Caco-2 (cell line): ENCODE data around the gene PLCB2. TPM values are rescaled to one million over a fixed set of nuclear protein-coding genes. Genes with fewer than 3 reads are reported as not detected.

ENCODE experiments used
- BruUV-seq: library from RNA; stranded (reverse); fragments of 400-500 nt; replicated peaks from 2 replicates; lab custom pipeline; 2021; lab: Mats Ljungman, UMichigan
- CTCF ChIA-PET: fragments of 300-600 bp; sonication (Branson Sonifier 250); formaldehyde crosslinking; loops from one replicate; lab custom pipeline; 2022; ENCODE audit warnings: antibody characterized with exemption; lab: Charles Lee
- POLR2A ChIA-PET: fragments of 300-600 bp; sonication (Branson Sonifier 250); formaldehyde crosslinking; loops from one replicate; lab custom pipeline; 2022; ENCODE audit warnings: antibody characterized with exemption; lab: Charles Lee
- DNase-seq, 2 experiments: peaks; one replicate each; pipeline versions ENCODE4 v3.0.0 to v3.0.0-alpha.2; 2020 to 2022
- H3K27me3 ChIP-seq: replicated peaks from 2 replicates; pipeline ENCODE4 v1.6.0; 2011; ENCODE audit warnings: low read length; ENCODE audit not compliant: control insufficient read depth, insufficient read depth
- H3K36me3 ChIP-seq: 2 replicates; pipeline ENCODE4 v1.5.1; 2011; ENCODE audit warnings: low read length; ENCODE audit not compliant: control insufficient read depth, insufficient read depth
- H3K4me1 ChIP-seq: fragments of 250-450 bp; sonication (Bioruptor Pico); 2 replicates; pipeline ENCODE4 v1.5.1; 2020; ENCODE audit warnings: mild to moderate bottlenecking
- H3K4me3 ChIP-seq: 2 replicates; pipeline ENCODE4 v1.5.1; 2011; ENCODE audit warnings: low read depth, mild to moderate bottlenecking, control low read depth, low read length
- H3K9me3 ChIP-seq: fragments of 250-450 bp; sonication (Bioruptor Pico); 2 replicates; pipeline ENCODE4 v1.5.1; 2020; ENCODE audit warnings: mild to moderate bottlenecking, moderate library complexity
- H3K27ac Mint-ChIP-seq: one replicate; pipeline ENCODE4 v1.8.0; 2022; ENCODE audit warnings: mixed read lengths; ENCODE audit not compliant: unreplicated experiment
- H3K27me3 Mint-ChIP-seq: one replicate; pipeline ENCODE4 v1.8.0; 2022; ENCODE audit warnings: mixed read lengths; ENCODE audit not compliant: insufficient read depth, unreplicated experiment
- H3K36me3 Mint-ChIP-seq: one replicate; pipeline ENCODE4 v1.8.0; 2022; ENCODE audit warnings: mild to moderate bottlenecking, mixed read lengths; ENCODE audit not compliant: insufficient read depth, unreplicated experiment
- H3K4me1 Mint-ChIP-seq: one replicate; pipeline ENCODE4 v1.8.0; 2022; ENCODE audit warnings: low read depth, mixed read lengths; ENCODE audit not compliant: unreplicated experiment
- H3K4me3 Mint-ChIP-seq: one replicate; pipeline ENCODE4 v1.8.0; 2022; ENCODE audit warnings: mild to moderate bottlenecking, moderate library complexity, mixed read lengths; ENCODE audit not compliant: unreplicated experiment
- H3K9me3 Mint-ChIP-seq: one replicate; pipeline ENCODE4 v1.8.0; 2022; ENCODE audit warnings: mixed read lengths; ENCODE audit not compliant: unreplicated experiment
- CTCF ChIP-seq, 2 experiments: fragments of 200-600 bp in 1 of 2; IDR thresholded peaks; 1 replicate in 1 of 2; 2 replicates in 1 of 2; pipeline versions ENCODE4 v1.5.1 to v1.8.0; 2011 to 2022; ENCODE audit warnings: antibody characterized with exemption in 1 of 2, control low read depth in 1 of 2, inconsistent platforms in 1 of 2, low read depth in 1 of 2, low read length in 1 of 2, mild to moderate bottlenecking in 1 of 2, moderate library complexity in 1 of 2; ENCODE audit not compliant: insufficient read depth in 1 of 2, severe bottlenecking in 1 of 2, unreplicated experiment in 1 of 2
- intact Hi-C: fragments of 100-400 bp; cut with micrococcal nuclease; formaldehyde crosslinking; loops from one replicate; pipeline ENCODE4 v1.10.0; 2022; ENCODE audit not compliant: unreplicated experiment
- total RNA-seq: library from RNA; stranded (reverse); gene quantifications from 2 replicates; pipeline ENCODE4 v1.2.3, GENCODE V29; 2022

Gene PLCB2
- total RNA-seq, 1 experiment from 2014 or later, result 4.7 TPM

GRCh38 chr15:40302981-40303380 lies 4.8 kb downstream of the PLCB2 start:
- Mint-ChIP-seq H3K4me1 (no peaks in the 10 kb centered on the region), H3K36me3 (no peaks in the 10 kb centered on the region), H3K27ac (no peak overlapping the region), H3K4me3 (no peak overlapping the region), H3K9me3 (no peaks in the 10 kb centered on the region), H3K27me3 (no peaks in the 10 kb centered on the region)
- Histone ChIP-seq H3K4me1 (no peaks in the 10 kb centered on the region), H3K9me3 (no peaks in the 10 kb centered on the region; the same call in 1 of the 2 replicates), H3K36me3 (no peaks in the 10 kb centered on the region), H3K27me3 (no peaks in the 10 kb centered on the region), H3K4me3 (no peak overlapping the region)
- no TSS peak for BruUV-seq
- ChIA-PET POLR2A (no interaction called here), CTCF (no interaction called here)
- DNase-seq, result no peak
- intact Hi-C loops, result no loop called here
- TF ChIP-seq CTCF (IDR thresholded peaks at IDR 0.05; ENCODE audit: insufficient read depth in 1 of 2, low read depth in 1 of 2, low read length in 1 of 2, severe bottlenecking in 1 of 2, unreplicated experiment in 1 of 2), result no peak

GRCh38 chr15:40302288-40302886 lies 5.3 kb downstream of the PLCB2 start:
- H3K36me3 Mint-ChIP-seq, result no peaks in the 10 kb centered on the region
- no peaks in the 10 kb centered on the region for H3K27me3 Mint-ChIP-seq
- intact Hi-C loops, result no loop called here
- Histone ChIP-seq H3K9me3 (no peaks in the 10 kb centered on the region; the same call in 1 of the 2 replicates), H3K4me3 (no peak overlapping the region), H3K27me3 (no peaks in the 10 kb centered on the region), H3K4me1 (no peaks in the 10 kb centered on the region), H3K36me3 (no peaks in the 10 kb centered on the region)
- POLR2A ChIA-PET, result no interaction called here
- CTCF ChIA-PET, result interaction anchor here (1.5 to 1.6 kb wide), 3 partner anchors 7 to 18 kb away, joined by 4 to 11 read pairs (median 6); no protein-coding TSS in a partner anchor
- no TSS peak for BruUV-seq
- no peak overlapping the region for H3K27ac Mint-ChIP-seq
- DNase-seq, result no peak
- no peaks in the 10 kb centered on the region for H3K9me3 Mint-ChIP-seq
- no peak for TF ChIP-seq CTCF (IDR thresholded peaks at IDR 0.05; ENCODE audit: insufficient read depth in 1 of 2, low read depth in 1 of 2, low read length in 1 of 2, severe bottlenecking in 1 of 2, unreplicated experiment in 1 of 2)
- H3K4me3 Mint-ChIP-seq, result no peak overlapping the region
- no peaks in the 10 kb centered on the region for H3K4me1 Mint-ChIP-seq

- TF ChIP-seq CTCF (IDR thresholded peaks at IDR 0.05; ENCODE audit: insufficient read depth in 1 of 2, low read depth in 1 of 2, low read length in 1 of 2, severe bottlenecking in 1 of 2, unreplicated experiment in 1 of 2), result no peak
- POLR2A ChIA-PET, result no interaction called here
Measured at GRCh38 chr15:40301467-40302179, 6.1 kb downstream of the PLCB2 start.

More at GRCh38 chr15:40301467-40302179, 6.1 kb downstream of the PLCB2 start:
- no peak overlapping the region for H3K4me3 ChIP-seq
- H3K36me3 ChIP-seq, result no peaks in the 10 kb centered on the region
- H3K9me3 Mint-ChIP-seq, result no peaks in the 10 kb centered on the region
- CTCF ChIA-PET, result interaction anchor here (0.6 to 1.6 kb wide), 5 partner anchors 8 to 234 kb away, joined by 3 to 11 read pairs (median 4); no protein-coding TSS in a partner anchor
- peaks cover 4% of the 10 kb centered on the region for H3K4me1 ChIP-seq
- intact Hi-C loops, result no loop called here
- H3K27me3 ChIP-seq, result no peaks in the 10 kb centered on the region
- DNase-seq, result no peak
- no peaks in the 10 kb centered on the region for H3K36me3 Mint-ChIP-seq
- H3K27ac Mint-ChIP-seq, result no peak overlapping the region
- peaks cover 5% of the 10 kb centered on the region for H3K4me1 Mint-ChIP-seq
- no peak overlapping the region for H3K4me3 Mint-ChIP-seq
- H3K9me3 ChIP-seq, result no peaks in the 10 kb centered on the region; the same call in 1 of the 2 replicates
- no peaks in the 10 kb centered on the region for H3K27me3 Mint-ChIP-seq
- BruUV-seq, result no TSS peak
